ENCODE results near the gene SEZ6.

GRCh38 chr17:29037739-29038084, 31.9 kb upstream of the SEZ6 start:
- TF ChIP-seq, protein P1, sequence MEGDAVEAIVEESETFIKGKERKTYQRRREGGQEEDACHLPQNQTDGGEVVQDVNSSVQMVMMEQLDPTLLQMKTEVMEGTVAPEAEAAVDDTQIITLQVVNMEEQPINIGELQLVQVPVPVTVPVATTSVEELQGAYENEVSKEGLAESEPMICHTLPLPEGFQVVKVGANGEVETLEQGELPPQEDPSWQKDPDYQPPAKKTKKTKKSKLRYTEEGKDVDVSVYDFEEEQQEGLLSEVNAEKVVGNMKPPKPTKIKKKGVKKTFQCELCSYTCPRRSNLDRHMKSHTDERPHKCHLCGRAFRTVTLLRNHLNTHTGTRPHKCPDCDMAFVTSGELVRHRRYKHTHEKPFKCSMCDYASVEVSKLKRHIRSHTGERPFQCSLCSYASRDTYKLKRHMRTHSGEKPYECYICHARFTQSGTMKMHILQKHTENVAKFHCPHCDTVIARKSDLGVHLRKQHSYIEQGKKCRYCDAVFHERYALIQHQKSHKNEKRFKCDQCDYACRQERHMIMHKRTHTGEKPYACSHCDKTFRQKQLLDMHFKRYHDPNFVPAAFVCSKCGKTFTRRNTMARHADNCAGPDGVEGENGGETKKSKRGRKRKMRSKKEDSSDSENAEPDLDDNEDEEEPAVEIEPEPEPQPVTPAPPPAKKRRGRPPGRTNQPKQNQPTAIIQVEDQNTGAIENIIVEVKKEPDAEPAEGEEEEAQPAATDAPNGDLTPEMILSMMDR (IDR thresholded peaks at IDR 0.05 in 4 of 5, conservative IDR thresholded peaks at IDR 0.05 in 1 of 5) = no peak
- no peak for TF ChIP-seq POLR2A (IDR thresholded peaks at IDR 0.05)

Data from gastrocnemius medialis (tissue), 4 donors.